GM23248 (cell line): ENCODE results near the gene KIR2DL1.

Source experiments
- EZH2 ChIP-seq: fragments of 200-600 bp; sonication (generic); IDR thresholded peaks from 2 replicates; pipeline ENCODE4 v1.6.1; 2018; ENCODE audit warnings: antibody characterized with exemption, mild to moderate bottlenecking; ENCODE audit not compliant: insufficient read depth, poor library complexity, severe bottlenecking
- EZH2phosphoT487 ChIP-seq: fragments of 200-600 bp; sonication (generic); IDR thresholded peaks from 2 replicates; pipeline ENCODE4 v1.6.1; 2018; ENCODE audit warnings: antibody characterized with exemption, moderate library complexity, mild to moderate bottlenecking, low read depth; ENCODE audit not compliant: insufficient read depth

- TF ChIP-seq EZH2 (no peak), EZH2phosphoT487 (no peak)
These were observed 48.3 kb downstream of the KIR2DL1 start for GRCh38 chr19:54817670-54818536.
